Cortex of kidney (tissue), 1 donor: Measurements from ENCODE around the gene LGALSL.

ENCODE experiments used
- DNase-seq: peaks from one replicate; lab custom pipeline; 2025; lab: John Stamatoyannopoulos, UW

LGALSL gene

DNA sequence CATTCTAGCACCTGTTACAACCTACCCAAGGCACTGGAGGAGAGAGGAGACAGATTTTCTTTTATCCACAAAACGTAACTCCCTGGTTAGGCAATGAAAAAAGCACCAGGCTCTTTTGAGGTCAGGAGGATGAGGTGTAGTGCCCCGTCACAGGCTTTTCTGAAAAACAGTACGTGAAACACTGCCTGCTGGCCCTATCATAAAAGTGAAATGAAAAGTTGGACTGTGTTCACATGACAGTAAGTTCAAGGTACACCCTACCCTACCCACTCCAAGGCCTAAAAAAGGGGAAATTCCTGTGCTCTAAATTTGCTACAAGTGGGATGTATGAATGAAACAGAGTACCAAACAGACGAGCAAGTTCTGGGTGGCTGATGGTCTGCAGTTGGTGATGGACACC lies 17.6 kb downstream of the LGALSL start:
- no peak for DNase-seq

DNA sequence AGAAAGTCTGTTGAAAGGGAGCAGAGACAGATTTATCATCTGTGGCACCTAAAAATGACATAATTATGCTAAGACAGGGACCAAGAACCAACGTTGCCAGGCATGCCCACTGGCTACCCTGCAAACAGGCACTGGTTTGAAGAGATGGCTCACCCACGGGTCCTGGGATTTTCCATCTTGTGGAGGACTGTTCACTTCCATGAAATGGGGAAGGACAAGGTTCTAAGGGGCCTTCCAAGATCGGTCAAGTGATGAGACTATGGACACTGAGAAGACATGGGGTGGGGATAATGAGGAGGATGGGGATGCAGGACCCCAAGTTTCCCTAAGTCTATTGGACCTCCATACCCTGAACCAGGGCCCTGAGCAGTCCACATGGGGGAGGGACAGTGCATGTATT lies 18.9 kb downstream of the LGALSL start:
- no peak for DNase-seq

DNA sequence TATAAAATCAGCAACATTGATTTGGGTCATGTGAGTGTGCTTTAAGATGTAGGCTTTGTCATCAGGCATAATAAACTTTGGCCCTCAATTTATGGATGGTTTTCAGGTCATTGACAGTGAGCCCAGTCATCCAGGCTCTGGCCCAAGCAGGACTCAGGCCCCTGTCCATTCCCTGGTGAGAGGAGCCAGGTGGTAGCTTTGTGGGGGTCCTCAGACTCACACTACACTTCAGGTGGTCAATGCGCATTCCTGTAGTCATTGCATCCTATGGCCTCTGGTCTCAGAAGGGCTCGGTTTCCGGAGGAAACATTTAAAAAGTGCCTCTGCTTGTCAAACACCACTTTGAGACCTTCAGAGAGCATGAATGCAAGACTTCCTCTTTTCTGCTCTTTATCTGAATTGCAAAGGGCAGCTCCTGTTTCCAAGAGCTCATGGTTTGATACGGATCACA lies 20.2 kb downstream of the LGALSL start:
- DNase-seq = no peak

GRCh38 chr2:64474636-64475035 lies 20.7 kb downstream of the LGALSL start:
- DNase-seq = no peak

- no peak for DNase-seq
Observed at GRCh38 chr2:64477037-64477436, 23.1 kb downstream of the LGALSL start.

- DNase-seq = no peak
Observed at GRCh38 chr2:64477979-64478378, 24.0 kb downstream of the LGALSL start.

- no peak for DNase-seq
Observed at GRCh38 chr2:64478502-64479230, 24.7 kb downstream of the LGALSL start.

GRCh38 chr2:64479259-64480117 lies 25.5 kb downstream of the LGALSL start:
- no peak for DNase-seq

DNA sequence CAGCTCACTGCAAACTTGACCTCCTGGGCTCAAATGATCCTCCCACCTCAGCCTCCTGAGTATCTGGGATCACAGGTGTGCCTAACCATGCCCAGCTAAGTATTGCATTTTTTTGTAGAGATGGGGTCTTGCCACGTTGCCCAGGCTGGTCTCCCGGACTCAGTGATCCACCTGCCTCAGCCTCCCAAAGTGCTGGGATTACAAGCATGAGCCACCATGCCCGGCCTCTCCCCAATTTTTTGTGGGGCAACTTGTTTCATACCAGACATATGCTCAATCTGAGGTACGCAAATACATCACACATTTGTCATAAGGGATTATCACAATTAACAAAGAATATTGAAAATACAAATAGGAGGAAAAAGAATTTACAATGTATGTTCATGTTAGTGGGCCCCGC lies 27.7 kb downstream of the LGALSL start:
- no peak for DNase-seq

DNA sequence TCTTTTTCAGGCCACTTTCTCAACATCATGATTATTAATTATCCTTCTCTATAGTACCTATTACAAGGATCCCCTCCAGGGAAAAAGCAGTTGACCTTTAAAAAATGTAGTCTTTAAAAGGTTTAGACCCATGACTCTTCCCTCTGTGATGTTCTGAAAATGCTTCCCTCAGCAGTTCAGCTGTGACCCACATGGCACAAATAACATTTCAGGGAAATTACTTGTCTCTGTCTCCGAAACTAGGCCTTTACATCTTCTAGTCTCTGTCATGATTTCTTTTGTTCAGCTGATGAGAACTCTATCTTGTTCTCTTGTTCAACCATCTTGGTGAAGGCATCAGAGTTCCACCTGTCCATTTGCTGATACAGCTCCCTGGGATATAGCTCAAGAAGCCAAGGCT lies 28.3 kb downstream of the LGALSL start:
- no peak for DNase-seq

- DNase-seq = no peak
Observed at GRCh38 chr2:64482765-64483504, 29.0 kb downstream of the LGALSL start.

DNA sequence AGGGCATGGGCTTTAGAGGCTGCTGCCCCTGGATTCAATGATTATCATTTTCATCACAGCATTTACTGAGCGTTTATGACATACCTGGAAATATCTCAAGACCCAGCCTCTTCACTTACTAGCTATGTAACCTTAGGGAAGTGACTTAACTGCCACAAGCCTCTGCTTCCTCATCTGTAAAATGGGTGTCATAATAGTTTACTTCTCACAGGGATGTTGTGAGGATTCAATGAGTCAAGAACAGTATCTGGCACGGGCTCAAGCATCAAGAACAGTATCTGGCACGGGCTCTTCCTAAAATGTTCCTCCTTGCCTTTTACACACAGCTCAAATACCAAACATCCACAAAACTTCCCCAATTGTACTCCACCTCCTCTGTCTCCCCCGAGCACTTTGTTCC lies 31.4 kb downstream of the LGALSL start:
- DNase-seq = no peak

GRCh38 chr2:64485961-64486360 lies 32.0 kb downstream of the LGALSL start:
- DNase-seq = no peak

DNA sequence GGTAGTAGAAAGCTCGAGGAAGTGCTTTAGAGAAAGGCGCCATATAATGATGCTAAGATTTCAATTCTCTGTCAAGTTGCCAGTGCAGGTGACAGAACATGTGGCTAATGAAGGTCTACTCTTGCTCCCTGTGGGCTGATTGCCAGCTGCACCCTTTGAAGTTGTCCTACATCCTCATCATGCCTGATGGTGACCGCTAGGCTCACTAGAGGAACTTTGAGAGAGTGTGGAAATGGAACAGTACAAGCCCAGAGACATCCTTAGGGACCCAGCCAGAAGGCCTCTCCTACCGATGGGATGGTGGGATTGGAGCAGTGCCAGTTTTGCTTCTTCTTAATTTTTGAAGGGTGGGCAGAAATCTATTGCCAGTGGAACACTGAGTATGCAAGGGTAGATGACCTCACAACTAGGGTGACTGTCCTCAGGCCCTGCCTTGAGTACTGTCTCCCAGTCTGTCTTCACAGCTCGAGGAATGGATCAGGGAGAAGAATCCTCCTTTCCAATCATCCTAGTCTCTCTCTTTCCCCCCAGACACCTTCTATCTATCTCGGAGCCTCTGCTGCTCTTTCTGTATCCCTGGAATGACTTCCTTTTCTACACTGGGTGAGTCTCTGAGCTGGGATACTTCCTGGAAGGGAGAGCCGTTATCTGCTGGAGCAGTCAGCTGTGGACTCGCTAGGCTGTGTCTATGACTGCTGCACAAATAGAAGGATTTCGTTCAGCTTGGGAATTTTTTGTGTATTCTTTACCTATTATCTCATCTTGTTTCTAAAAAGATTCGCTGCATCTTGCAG lies 33.5 kb downstream of the LGALSL start:
- no peak for DNase-seq

GRCh38 chr2:64488050-64488974 lies 34.4 kb downstream of the LGALSL start:
- DNase-seq = no peak

DNA sequence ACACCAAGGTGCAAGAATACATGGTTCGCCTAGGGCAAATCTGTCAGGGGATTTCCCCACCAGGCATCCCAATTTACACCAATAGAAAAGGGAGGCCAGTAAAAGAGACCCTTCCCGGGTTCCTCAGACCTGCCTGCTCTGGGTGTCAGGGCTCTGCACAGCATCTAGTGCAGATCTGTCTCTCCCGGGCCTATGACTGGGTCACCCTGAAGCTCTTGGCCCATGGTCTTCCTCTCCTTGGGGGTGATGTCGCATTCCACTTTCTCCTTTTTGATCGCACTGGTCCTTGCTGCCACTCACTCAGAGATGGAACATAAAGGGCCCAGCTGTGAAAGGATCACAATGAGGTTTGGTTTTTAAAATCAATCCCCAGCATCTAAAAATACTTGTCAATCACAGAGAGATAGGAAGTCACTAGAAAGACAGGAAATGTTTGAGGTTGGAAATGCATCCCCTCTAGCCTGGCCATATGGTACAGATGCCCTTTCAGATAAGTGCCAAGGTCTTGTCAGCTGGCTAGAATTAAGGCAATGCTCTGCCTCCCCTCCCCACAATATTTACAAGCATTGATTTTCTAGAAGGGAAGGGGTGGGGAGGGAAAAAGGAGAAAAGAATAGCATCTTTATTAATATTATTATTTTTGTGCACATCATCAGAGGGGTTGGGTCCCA lies 35.3 kb downstream of the LGALSL start:
- DNase-seq = no peak

- DNase-seq = no peak
Observed at GRCh38 chr2:64491426-64491825, 37.5 kb downstream of the LGALSL start.

DNA sequence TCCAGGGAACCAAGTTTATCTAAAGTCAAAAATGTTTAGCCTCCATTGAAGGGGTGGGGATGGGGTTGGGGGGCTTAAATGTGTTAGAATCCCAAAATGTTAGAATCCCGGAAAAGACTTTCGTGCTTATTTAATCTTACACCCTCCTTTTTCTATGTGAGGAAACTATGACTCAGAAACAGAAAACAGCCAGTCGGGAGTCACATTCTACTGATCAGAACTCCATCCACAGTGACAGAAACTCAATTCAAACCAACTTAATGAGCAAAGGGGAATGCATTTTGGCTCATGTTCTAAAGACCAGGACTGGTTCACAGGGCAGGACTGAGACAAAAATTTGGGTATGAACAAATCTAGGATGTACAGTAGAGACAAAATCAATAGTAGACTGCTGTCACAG lies 38.3 kb downstream of the LGALSL start:
- no peak for DNase-seq

GRCh38 chr2:64492821-64493220 lies 38.9 kb downstream of the LGALSL start:
- DNase-seq = no peak

DNA sequence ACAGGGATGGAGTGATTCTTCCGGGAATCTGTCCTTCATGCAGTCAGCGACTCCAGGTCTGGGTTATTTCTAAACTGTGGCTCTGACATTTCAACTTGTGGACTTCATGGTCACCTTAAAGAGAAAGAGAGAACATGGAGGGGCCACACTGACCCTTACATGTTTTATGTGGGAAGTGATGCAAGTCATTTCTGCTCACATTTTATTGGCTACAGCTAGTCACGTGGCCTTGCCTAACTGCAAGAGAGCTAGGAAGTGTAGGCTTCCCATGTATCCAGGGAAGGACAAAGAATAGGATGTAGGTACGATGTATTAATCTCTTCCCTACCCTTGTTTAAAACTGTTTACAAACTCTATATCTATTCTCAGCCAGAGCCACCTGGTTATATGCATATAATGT lies 39.8 kb downstream of the LGALSL start:
- no peak for DNase-seq
